HepG2 (cell line): ENCODE data around the gene SYCE3. TPM values are rescaled to one million over a fixed set of nuclear protein-coding genes. Genes with fewer than 3 reads are reported as not detected.

Experiments used
- ATAC-seq: fragments of 200-7000 bp; cut with Tn5 transposase; 3 replicates; pipeline ENCODE4 v1.9.1; 2020; ENCODE audit warnings: mild to moderate bottlenecking, moderate library complexity
- BruUV-seq: library from RNA; stranded (reverse); fragments of 400-500 nt; replicated peaks from 2 replicates; lab custom pipeline; 2021; lab: Mats Ljungman, UMichigan
- CTCF ChIA-PET: fragments of 300-600 bp; formaldehyde crosslinking; extraction: SDS; loops from one replicate; lab custom pipeline; 2021; ENCODE audit warnings: low total read pairs, inconsistent platforms, low intra/inter-chr PET ratio; lab: Yijun Ruan, JAX
- POLR2A ChIA-PET: fragments of 350-600 bp; sonication (Branson Sonifier 250); formaldehyde crosslinking; loops from one replicate; lab custom pipeline; 2020; ENCODE audit warnings: antibody characterized with exemption, inconsistent platforms; lab: Yijun Ruan, JAX
- DNase-seq: peaks from one replicate; pipeline ENCODE4 v3.0.0-alpha.2; 2015; ENCODE audit warnings: low spot score
- FAIRE-seq: peaks from 3 replicates; lab custom pipeline; 2011; peaks lifted over from hg19 to GRCh38; lab: Jason Lieb, UNC
- H2AFZ ChIP-seq: one replicate; pipeline ENCODE4 v1.6.1; 2011; ENCODE audit warnings: low read length, inconsistent platforms
- H3K27ac ChIP-seq: fragments of 300-600 bp; 3 replicates; pipeline ENCODE4 v1.8.0; 2011; ENCODE audit warnings: mixed run types, mild to moderate bottlenecking, mixed read lengths, low read length, inconsistent platforms; ENCODE audit not compliant: insufficient read depth; ENCODE audit errors: extremely low read length
- H3K27me3 ChIP-seq, 2 experiments: fragments of 200-600 bp in 1 of 2; 2 replicates in 1 of 2; 3 replicates in 1 of 2; pipeline versions ENCODE4 v1.6.0 to v1.8.0; 2011; ENCODE audit warnings: low read length in 2 of 2, mild to moderate bottlenecking in 2 of 2, moderate library complexity in 2 of 2, inconsistent platforms in 1 of 2; ENCODE audit not compliant: insufficient read depth in 2 of 2, control insufficient read depth in 1 of 2
- H3K36me3 ChIP-seq, 2 experiments: fragments of 200-600 bp in 1 of 2; replicated peaks in 1 of 2; 2 replicates in 1 of 2; 3 replicates in 1 of 2; pipeline versions ENCODE4 v1.5.1 to v1.8.0; 2011; ENCODE audit warnings: low read length in 2 of 2, inconsistent platforms in 1 of 2; ENCODE audit not compliant: insufficient read depth in 2 of 2, control insufficient read depth in 1 of 2
- H3K4me1 ChIP-seq: 2 replicates; pipeline ENCODE4 v1.5.1; 2012; ENCODE audit warnings: low read length, inconsistent platforms; ENCODE audit not compliant: insufficient read depth
- H3K4me2 ChIP-seq: 2 replicates; pipeline ENCODE4 v1.6.0; 2011; ENCODE audit warnings: low read depth, low read length, inconsistent platforms
- H3K4me3 ChIP-seq, 3 experiments: fragments of 200-600 bp in 1 of 3; sonication (generic), shearing (Covaris generic) in 1 of 3; replicated peaks in 1 of 3; 2 replicates each; pipeline ENCODE4 v1.5.1; 2011 to 2016; ENCODE audit warnings: low read length in 3 of 3, inconsistent platforms in 2 of 3, low read depth in 2 of 3, mild to moderate bottlenecking in 2 of 3, control low read depth in 1 of 3, mixed read lengths in 1 of 3; ENCODE audit not compliant: insufficient read depth in 1 of 3
- H3K79me2 ChIP-seq: one replicate; pipeline ENCODE4 v1.6.1; 2011; ENCODE audit warnings: low read length, inconsistent platforms; ENCODE audit not compliant: insufficient read depth
- H3K9ac ChIP-seq: 2 replicates; pipeline ENCODE4 v1.6.0; 2011; ENCODE audit warnings: mild to moderate bottlenecking, low read depth, low read length, inconsistent platforms; ENCODE audit not compliant: insufficient read depth
- H3K9me3 ChIP-seq: 2 replicates; pipeline ENCODE4 v1.5.1; 2012; ENCODE audit warnings: mild to moderate bottlenecking, low read length
- H4K20me1 ChIP-seq: 2 replicates; pipeline ENCODE4 v1.6.0; 2011; ENCODE audit warnings: inconsistent platforms, mild to moderate bottlenecking, low read length, moderate library complexity; ENCODE audit not compliant: insufficient read depth
- CEBPB ChIP-seq: IDR thresholded peaks from 2 replicates; pipeline ENCODE4 v1.6.1; 2011; ENCODE audit warnings: low read depth, low read length, improper control_type of control experiment, borderline replicate concordance
- CENPX ChIP-seq: sonication (generic); formaldehyde crosslinking; IDR thresholded peaks from 2 replicates; pipeline ENCODE4 v1.9.0; 2021; ENCODE audit warnings: mild to moderate bottlenecking, missing genetic modification reagents, moderate library complexity
- FLYWCH1 ChIP-seq: sonication (generic); formaldehyde crosslinking; IDR thresholded peaks from 2 replicates; pipeline ENCODE4 v1.8.1; 2023; ENCODE audit warnings: mild to moderate bottlenecking, missing genetic modification reagents
- SMYD3 ChIP-seq: sonication (generic); formaldehyde crosslinking; IDR thresholded peaks from 2 replicates; pipeline ENCODE4 v1.8.1; 2023; ENCODE audit warnings: mild to moderate bottlenecking, missing genetic modification reagents
- WGBS: methylation state at CpG from one replicate; pipeline ENCODE4 v1.1.6; 2017; ENCODE audit warnings: low lambda C conversion rate; 5-methylcytosine and 5-hydroxymethylcytosine counted together
- in situ Hi-C: cut with HindIII; loops from 2 replicates; pipeline ENCODE4 v1.10.0; 2017; ENCODE audit warnings: low pct_unique_long_range_greater_than_20kb; ENCODE audit not compliant: extremely low pct_ligation_motif_present
- intact Hi-C: fragments of 100-400 bp; cut with micrococcal nuclease; formaldehyde crosslinking; loops from one replicate; pipeline ENCODE4 v1.10.0; 2022; ENCODE audit not compliant: unreplicated experiment
- polyA plus RNA-seq, 8 experiments: library from polyadenylated mRNA; depleted of rRNA in 3 of 8; stranded (reverse) in 7 of 8; unstranded in 1 of 8; fragments of >200 nt; fragmentation: Illumina TruSeq in 4 of 8; extraction: Trizol in 4 of 8; gene quantifications; 2 replicates each; pipeline versions ENCODE4 v1.2.1 to v1.2.3, GENCODE V29; 2011 to 2016; ENCODE audit warnings: low read depth in 4 of 8, missing spikeins in 1 of 8, mixed read lengths in 1 of 8; ENCODE audit not compliant: insufficient read depth in 1 of 8
- total RNA-seq, 5 experiments: library from RNA; depleted of rRNA; stranded (reverse); fragments of >200 nt; fragmentation: Illumina TruSeq; extraction: Trizol; gene quantifications; 2 replicates each; pipeline ENCODE4 v1.2.3, GENCODE V29; 2016; ENCODE audit warnings: low read depth in 1 of 5
- TF ChIP-seq, protein P1 (sequence below), 2 experiments: fragments of 450-650 bp in 1 of 2; sonication (generic) in 1 of 2; formaldehyde crosslinking; IDR thresholded peaks; 2 replicates each; pipeline versions ENCODE4 v1.5.0 to v1.8.0; 2020 to 2022; ENCODE audit warnings: mild to moderate bottlenecking in 1 of 2, missing genetic modification reagents in 1 of 2
- TF ChIP-seq, protein P2 (sequence below): sonication (generic); formaldehyde crosslinking; IDR thresholded peaks from 2 replicates; pipeline ENCODE4 v1.4.0; 2020; ENCODE audit warnings: missing genetic modification reagents
- TF ChIP-seq, protein P3 (sequence below): sonication (generic); formaldehyde crosslinking; conservative IDR thresholded peaks from 2 replicates; pipeline ENCODE4 v1.8.0; 2022; ENCODE audit warnings: mild to moderate bottlenecking, moderate library complexity, missing genetic modification reagents

Gene SYCE3
- total and polyA plus RNA-seq, 2 of the 13 experiments (the other 11 are each of a cell fraction or from before 2014, with no cell fraction given), result not detected

DNA sequence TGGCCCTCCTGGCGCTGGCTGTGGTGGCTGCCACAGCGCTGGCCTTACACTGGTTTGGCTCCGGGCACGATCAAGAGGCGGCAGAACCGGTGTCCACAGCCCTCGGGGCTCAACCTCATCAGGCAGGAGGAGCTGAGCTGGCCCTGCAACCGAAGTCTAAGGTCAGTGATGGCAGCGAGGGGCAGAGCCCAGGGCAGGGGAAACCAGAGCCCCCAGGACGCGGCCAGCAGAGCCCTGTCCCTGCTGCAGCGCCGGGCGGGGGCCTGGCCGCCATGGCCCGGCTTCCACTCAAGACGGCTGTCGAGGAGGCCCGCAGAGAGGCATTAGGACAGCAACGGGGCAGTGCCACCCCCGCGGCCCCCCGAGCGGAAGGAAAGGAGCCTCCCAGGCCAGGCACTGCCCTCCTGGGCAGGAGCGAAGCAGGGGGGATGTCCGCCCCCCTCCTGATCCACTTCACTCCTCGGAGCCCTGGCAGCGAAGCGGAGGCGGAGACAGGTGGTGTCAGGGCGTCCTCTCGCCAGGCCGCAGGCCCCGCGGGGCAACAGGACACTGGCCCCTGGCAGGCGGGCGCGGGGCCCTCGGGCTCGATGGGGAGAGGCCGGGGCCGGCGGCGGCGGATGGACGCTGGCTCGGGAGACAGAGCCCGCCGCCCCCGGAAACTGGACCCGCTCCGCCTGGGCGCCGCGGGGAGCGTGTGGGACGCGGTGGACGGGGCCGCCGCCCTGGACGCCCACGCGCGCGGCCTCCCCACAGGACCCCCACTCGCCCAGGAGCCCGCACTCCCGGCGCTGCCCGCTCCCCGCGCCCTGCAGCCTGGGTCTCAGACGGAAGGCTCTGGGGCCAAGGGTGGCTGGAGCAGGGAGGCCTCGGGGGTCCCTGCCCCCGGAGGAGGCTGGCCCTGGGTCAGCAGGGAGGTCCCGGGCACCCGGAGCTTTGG lies 16.1 kb downstream of the SYCE3 start (continued):
- TF ChIP-seq SMYD3 (CRISPR knock-in tag), result no peak

DNA sequence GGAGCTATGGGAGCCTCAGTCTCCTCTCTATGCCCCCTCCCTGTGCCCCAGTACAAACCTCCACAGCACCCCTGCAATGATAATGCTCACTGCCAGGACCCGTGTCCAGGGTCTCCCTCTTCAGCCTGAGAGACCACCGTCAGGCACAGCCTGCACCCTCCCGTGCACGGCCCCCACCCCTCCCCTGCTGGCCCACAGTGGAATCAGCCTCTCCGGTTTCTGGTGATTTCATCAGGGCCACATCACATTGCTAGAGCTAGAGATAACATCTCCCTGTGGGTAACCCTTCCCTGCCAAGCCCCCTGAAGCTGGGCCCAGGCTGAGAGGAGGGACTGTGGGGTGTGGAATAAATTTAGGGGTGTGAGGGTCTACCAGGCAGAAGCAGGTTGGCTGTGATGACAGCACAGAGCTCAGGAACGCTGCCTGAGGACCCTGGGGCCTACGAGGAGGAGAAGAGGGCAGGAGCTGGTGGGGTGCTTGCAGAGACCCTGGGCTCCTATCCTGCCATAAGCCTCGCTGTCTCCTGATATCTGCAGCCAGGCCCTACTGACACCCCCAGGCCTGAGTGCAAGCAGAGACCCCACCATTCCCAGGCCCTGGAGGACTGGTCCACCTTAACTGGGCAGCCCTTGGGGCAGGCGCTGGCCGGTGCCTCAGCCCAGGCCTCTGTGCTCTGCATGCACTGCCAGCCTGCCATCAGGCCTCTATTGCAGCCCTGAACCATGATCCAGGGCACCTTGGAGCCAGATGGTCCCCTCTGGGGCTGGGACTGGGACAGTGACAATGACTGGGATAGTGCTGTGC lies 17.0 kb downstream of the SYCE3 start, which contains the start of gene KLHDC7B:
Gene KLHDC7B, plus strand, starts transcription at position 378 of the 804 bp plus-strand sequence. Its CDS starts 345 bp downstream, at position 723.
- in situ Hi-C loops (no loop called here), intact Hi-C loops (no loop called here)
- Histone ChIP-seq H3K9me3 (no peaks in the 10 kb centered on the region), H4K20me1 (no peaks in the 10 kb centered on the region), H3K27me3 (peaks cover 3 to 30% of the 10 kb centered on the region in 2 experiments), H2AFZ (no peak within 1 kb of the TSS), H3K27ac (no peak within 1 kb of the TSS), H3K4me2 (peak within 1 kb of the TSS; percentile 45; the same call in 1 of the 2 replicates), H3K4me1 (peaks cover 24% of the 10 kb centered on the region), H3K9ac (no peak within 1 kb of the TSS), H3K79me2 (no peaks in the 10 kb centered on the region), H3K36me3 (no peaks in the 10 kb centered on the region), H3K4me3 (peak within 1 kb of the TSS in 2 of 3 experiments; percentile 32 to 33; a peak in 3 of 6 replicates)
- ChIA-PET POLR2A (interaction anchor here (0.9 to 4.2 kb wide), 12 partner anchors 12 to 283 kb away, joined by 3 to 34 read pairs (median 6); partner anchors contain the start of genes CHKB, LMF2, NCAPH2 and SCO2), CTCF (no interaction called here)
- DNase-seq, result no peak
- BruUV-seq, result no TSS peak
- FAIRE-seq, result no peak
- 0% methylated on average over 6 of the region's 10 CpGs for WGBS
- TF ChIP-seq, protein P1, sequence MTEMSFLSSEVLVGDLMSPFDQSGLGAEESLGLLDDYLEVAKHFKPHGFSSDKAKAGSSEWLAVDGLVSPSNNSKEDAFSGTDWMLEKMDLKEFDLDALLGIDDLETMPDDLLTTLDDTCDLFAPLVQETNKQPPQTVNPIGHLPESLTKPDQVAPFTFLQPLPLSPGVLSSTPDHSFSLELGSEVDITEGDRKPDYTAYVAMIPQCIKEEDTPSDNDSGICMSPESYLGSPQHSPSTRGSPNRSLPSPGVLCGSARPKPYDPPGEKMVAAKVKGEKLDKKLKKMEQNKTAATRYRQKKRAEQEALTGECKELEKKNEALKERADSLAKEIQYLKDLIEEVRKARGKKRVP (CRISPR knock-in tag; IDR thresholded peaks at IDR 0.05), result peak in 1 of 2 experiments; percentile 94; a peak in 2 of 4 replicates
- no peak for TF ChIP-seq CENPX
- TF ChIP-seq, protein P2, sequence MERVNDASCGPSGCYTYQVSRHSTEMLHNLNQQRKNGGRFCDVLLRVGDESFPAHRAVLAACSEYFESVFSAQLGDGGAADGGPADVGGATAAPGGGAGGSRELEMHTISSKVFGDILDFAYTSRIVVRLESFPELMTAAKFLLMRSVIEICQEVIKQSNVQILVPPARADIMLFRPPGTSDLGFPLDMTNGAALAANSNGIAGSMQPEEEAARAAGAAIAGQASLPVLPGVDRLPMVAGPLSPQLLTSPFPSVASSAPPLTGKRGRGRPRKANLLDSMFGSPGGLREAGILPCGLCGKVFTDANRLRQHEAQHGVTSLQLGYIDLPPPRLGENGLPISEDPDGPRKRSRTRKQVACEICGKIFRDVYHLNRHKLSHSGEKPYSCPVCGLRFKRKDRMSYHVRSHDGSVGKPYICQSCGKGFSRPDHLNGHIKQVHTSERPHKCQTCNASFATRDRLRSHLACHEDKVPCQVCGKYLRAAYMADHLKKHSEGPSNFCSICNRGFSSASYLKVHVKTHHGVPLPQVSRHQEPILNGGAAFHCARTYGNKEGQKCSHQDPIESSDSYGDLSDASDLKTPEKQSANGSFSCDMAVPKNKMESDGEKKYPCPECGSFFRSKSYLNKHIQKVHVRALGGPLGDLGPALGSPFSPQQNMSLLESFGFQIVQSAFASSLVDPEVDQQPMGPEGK, result peak; percentile 18; the same call in 1 of the 2 replicates
- TF ChIP-seq, protein P3, sequence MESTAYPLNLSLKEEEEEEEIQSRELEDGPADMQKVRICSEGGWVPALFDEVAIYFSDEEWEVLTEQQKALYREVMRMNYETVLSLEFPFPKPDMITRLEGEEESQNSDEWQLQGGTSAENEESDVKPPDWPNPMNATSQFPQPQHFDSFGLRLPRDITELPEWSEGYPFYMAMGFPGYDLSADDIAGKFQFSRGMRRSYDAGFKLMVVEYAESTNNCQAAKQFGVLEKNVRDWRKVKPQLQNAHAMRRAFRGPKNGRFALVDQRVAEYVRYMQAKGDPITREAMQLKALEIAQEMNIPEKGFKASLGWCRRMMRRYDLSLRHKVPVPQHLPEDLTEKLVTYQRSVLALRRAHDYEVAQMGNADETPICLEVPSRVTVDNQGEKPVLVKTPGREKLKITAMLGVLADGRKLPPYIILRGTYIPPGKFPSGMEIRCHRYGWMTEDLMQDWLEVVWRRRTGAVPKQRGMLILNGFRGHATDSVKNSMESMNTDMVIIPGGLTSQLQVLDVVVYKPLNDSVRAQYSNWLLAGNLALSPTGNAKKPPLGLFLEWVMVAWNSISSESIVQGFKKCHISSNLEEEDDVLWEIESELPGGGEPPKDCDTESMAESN, result 0 out of 2 replicates have a peak, but pooled peaks have one; percentile 31
- TF ChIP-seq FLYWCH1 (CRISPR knock-in tag), result no peak
- 0 out of 2 replicates have a peak, but pooled peaks have one; percentile 22 for TF ChIP-seq CEBPB
- ATAC-seq, result peak; percentile 39
